Esophagus (tissue), 2 donors: ENCODE measurements around the gene EGFR. TPM values are rescaled to one million over a fixed set of nuclear protein-coding genes. Genes with fewer than 3 reads are reported as not detected.

Experiments
- H3K27ac ChIP-seq, 2 donors: one replicate each; pipeline ENCODE4 v1.5.1; 2013; ENCODE audit warnings: low read depth in 2 of 2, mild to moderate bottlenecking in 2 of 2, inconsistent platforms in 1 of 2, low read length in 1 of 2, moderate library complexity in 1 of 2
- H3K27me3 ChIP-seq, 2 donors: one replicate each; pipeline ENCODE4 v1.6.1; 2013; ENCODE audit warnings: low read length in 2 of 2, control low read depth in 1 of 2, mild to moderate bottlenecking in 1 of 2; ENCODE audit not compliant: insufficient read depth in 2 of 2, control insufficient read depth in 1 of 2
- H3K36me3 ChIP-seq, 2 donors: one replicate each; pipeline ENCODE4 v1.6.1; 2013; ENCODE audit warnings: low read length in 1 of 2; ENCODE audit not compliant: control insufficient read depth in 2 of 2, insufficient read depth in 2 of 2
- H3K4me1 ChIP-seq, 2 donors: one replicate each; pipeline ENCODE4 v1.6.1; 2013; ENCODE audit warnings: low read length in 1 of 2; ENCODE audit not compliant: control insufficient read depth in 2 of 2, insufficient read depth in 2 of 2
- H3K4me3 ChIP-seq, 2 donors: one replicate each; pipeline ENCODE4 v1.5.1; 2013; ENCODE audit warnings: low read length in 2 of 2, mild to moderate bottlenecking in 2 of 2, low read depth in 1 of 2, moderate library complexity in 1 of 2
- H3K9me3 ChIP-seq, 2 donors: one replicate each; pipeline ENCODE4 v1.6.1; 2013; ENCODE audit warnings: mild to moderate bottlenecking in 2 of 2, low read depth in 1 of 2, low read length in 1 of 2, moderate library complexity in 1 of 2; ENCODE audit not compliant: control insufficient read depth in 2 of 2, insufficient read depth in 1 of 2
- WGBS, 2 donors: extraction: QIAGEN DNeasy Blood & Tissue Kit; methylation state at CpG; one replicate each; pipeline ENCODE4 v1.1.7; 2013; 5-methylcytosine and 5-hydroxymethylcytosine counted together
- polyA plus RNA-seq, 2 donors: library from polyadenylated mRNA; stranded (reverse); fragments of 200-250 nt; gene quantifications; one replicate each; pipeline ENCODE4 v1.2.3, GENCODE V29; 2013
- donor health status: healthy with polysubstance abuse.
- donor health status: Bipolar disorder and iron deficiency.

The EGFR gene
- polyA plus RNA-seq, 2 donors, result 12.8 to 16.1 TPM

DNA sequence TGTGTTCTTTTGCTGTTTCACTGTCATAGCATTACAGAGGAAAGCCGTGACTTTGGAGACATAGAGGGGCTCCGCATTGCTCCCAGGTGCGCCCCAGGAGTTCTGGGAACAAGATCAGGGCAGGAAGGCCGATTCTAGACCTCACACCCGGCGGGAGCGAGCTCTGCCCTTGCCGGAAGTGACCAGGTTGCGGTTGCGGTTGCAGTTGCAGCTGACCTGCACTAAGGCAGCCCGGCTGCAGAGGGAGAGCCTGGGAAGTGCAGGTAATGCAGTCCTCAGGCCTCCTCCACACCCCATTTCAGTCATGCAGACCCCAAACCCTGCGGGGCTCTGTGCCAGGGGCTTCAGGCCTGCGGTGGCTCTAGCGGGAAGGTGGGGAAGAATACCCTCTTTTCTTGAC is 216.3 kb downstream of the EGFR start:
- Histone ChIP-seq H3K36me3 (no peaks in the 10 kb centered on the region), H3K4me1 (no peaks in the 10 kb centered on the region), H3K27ac (no peak overlapping the region), H3K9me3 (no peaks in the 10 kb centered on the region), H3K27me3 (no peaks in the 10 kb centered on the region), H3K4me3 (no peak overlapping the region)
- WGBS, 2 donors, result 87 to 88% methylated on average over 14 of the region's 14 CpGs

- no peaks in the 10 kb centered on the region for H3K27me3 ChIP-seq
- no peaks in the 10 kb centered on the region for H3K36me3 ChIP-seq
- H3K4me3 ChIP-seq, result no peak overlapping the region
- no peaks in the 10 kb centered on the region for H3K4me1 ChIP-seq
- no peak overlapping the region for H3K27ac ChIP-seq
- WGBS, 2 donors, result 72 to 83% methylated on average over 6 of the region's 6 CpGs
- no peaks in the 10 kb centered on the region for H3K9me3 ChIP-seq
Observed at GRCh38 chr7:55235801-55236200, 217.0 kb downstream of the EGFR start.

GRCh38 chr7:55236476-55236875 is 217.7 kb downstream of the EGFR start:
- no peaks in the 10 kb centered on the region for H3K4me1 ChIP-seq
- no peak overlapping the region for H3K27ac ChIP-seq
- H3K9me3 ChIP-seq, result no peaks in the 10 kb centered on the region
- H3K4me3 ChIP-seq, result no peak overlapping the region
- H3K27me3 ChIP-seq, result no peaks in the 10 kb centered on the region
- WGBS, 2 donors, result 74 to 77% methylated on average over 8 of the region's 8 CpGs
- no peaks in the 10 kb centered on the region for H3K36me3 ChIP-seq

DNA sequence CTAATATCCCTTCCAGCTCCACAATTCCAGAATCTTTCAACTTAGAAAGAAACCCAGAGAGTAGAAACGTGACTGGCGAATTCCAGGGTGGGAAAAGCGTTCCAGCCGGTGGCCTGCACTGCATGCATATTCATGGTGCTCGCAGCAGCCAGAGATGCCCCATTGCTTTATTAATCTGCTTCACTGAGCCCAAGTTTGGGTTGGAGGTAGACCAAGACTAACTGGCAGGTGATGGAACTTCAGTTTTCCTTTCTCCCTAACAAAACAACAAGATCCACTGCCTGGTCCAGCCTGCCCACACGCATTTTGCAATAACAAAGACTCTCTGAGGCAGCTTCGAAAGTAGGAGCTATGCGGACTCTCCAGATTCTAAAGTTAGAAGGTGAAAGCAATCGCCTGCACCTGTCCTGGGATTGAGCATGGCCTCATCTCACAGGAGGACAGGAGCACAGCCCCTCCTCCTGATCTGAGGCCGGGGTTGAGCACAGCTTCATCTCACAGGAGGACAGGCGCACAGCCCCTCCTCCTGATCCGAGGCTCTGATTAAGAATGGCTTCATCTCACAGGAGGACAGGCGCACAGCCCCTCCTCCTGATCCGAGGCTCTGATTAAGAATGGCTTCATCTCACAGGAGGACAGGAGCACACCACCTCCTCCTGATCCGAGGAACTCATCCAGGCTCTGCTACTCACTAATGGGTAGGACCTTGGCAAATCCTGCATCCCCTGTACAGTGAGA is 218.5 kb downstream of the EGFR start:
- H3K4me3 ChIP-seq, result no peak overlapping the region

GRCh38 chr7:55239406-55239805 is 220.6 kb downstream of the EGFR start:
- Histone ChIP-seq H3K36me3 (no peaks in the 10 kb centered on the region), H3K27me3 (no peaks in the 10 kb centered on the region), H3K27ac (no peak overlapping the region), H3K9me3 (no peaks in the 10 kb centered on the region), H3K4me1 (no peaks in the 10 kb centered on the region), H3K4me3 (no peak overlapping the region)
- WGBS, 2 donors, result 70 to 77% methylated on average over 3 of the region's 3 CpGs

More for the DNA sequence above, 218.5 kb downstream of the EGFR start:
- Histone ChIP-seq H3K4me1 (no peaks in the 10 kb centered on the region), H3K27ac (no peak overlapping the region), H3K36me3 (no peaks in the 10 kb centered on the region), H3K27me3 (no peaks in the 10 kb centered on the region), H3K9me3 (no peaks in the 10 kb centered on the region)
- 74 to 79% methylated on average over 15 of the region's 15 CpGs for WGBS, 2 donors

GRCh38 chr7:55240418-55241142 is 221.8 kb downstream of the EGFR start:
- Histone ChIP-seq H3K4me1 (no peaks in the 10 kb centered on the region), H3K27ac (no peak overlapping the region), H3K4me3 (no peak overlapping the region), H3K9me3 (no peaks in the 10 kb centered on the region), H3K36me3 (no peaks in the 10 kb centered on the region), H3K27me3 (no peaks in the 10 kb centered on the region)
- 84 to 89% methylated on average over 16 of the region's 16 CpGs for WGBS, 2 donors

GRCh38 chr7:55241958-55242357 is 223.1 kb downstream of the EGFR start:
- Histone ChIP-seq H3K36me3 (no peaks in the 10 kb centered on the region), H3K4me3 (no peak overlapping the region), H3K27me3 (no peaks in the 10 kb centered on the region), H3K4me1 (no peaks in the 10 kb centered on the region), H3K27ac (no peak overlapping the region), H3K9me3 (no peaks in the 10 kb centered on the region)
- 84 to 89% methylated on average over 6 of the region's 6 CpGs for WGBS, 2 donors

DNA sequence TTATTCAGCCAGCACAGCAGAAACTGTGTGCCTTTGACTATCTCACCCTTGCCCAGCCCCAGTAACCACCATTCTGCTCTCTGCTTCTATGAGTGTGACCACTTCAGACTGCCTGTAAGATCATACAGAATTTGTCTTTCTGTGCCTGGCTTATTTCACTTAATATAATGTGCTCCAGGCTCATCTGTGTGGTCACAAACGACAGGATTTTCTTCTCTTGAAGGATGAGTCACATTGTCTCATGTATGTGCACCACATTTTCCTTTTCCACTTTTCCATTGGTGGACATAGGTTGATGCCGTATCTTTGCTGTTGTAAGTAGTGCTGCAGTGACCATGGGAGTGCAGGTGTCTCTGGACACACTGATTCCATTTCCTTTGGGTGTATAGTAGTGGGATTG is 223.8 kb downstream of the EGFR start:
- WGBS, 2 donors, result 66 to 71% methylated on average over 2 of the region's 2 CpGs
- H3K4me3 ChIP-seq, result no peak overlapping the region

DNA sequence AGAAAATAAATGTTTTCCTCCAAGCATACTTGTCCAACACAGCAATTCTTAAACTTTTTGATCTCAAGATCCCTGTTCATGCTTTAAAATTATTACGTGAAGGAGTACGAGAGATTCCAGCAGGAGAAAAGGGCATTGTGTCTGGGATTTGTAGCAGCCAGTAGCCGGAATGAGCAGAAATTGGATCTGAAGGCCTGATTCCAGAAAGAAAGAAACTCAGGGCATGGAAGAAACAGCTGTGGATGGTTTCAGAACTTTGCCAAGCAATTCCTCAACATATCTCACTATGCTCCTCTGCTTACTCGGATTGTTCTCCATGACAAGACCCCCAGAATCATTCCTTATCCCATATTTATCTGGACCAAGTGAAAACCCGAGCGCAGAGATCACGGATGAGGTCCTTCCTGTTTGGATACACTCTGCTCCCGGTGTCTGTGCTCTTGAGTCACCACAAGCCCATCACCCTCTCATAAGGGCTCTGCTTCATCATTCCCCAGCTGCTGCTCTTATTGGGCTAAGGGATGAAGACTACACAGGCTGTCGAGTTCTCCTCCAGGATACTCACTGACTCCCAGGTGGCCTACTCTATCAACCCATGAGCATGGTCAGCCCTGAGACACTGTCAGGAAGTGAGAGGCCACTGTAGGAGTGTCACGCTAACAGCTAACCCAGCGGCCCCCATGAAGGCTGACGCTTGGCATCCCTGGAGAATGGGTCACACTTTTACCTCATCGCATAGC is 225.4 kb downstream of the EGFR start:
- Histone ChIP-seq H3K9me3 (no peaks in the 10 kb centered on the region), H3K27me3 (no peaks in the 10 kb centered on the region), H3K4me1 (no peaks in the 10 kb centered on the region), H3K27ac (no peak overlapping the region), H3K36me3 (no peaks in the 10 kb centered on the region), H3K4me3 (no peak overlapping the region)
- 88 to 91% methylated on average over 13 of the region's 13 CpGs for WGBS, 2 donors

More for the DNA sequence above, 223.8 kb downstream of the EGFR start:
- Histone ChIP-seq H3K27me3 (no peaks in the 10 kb centered on the region), H3K27ac (no peak overlapping the region), H3K9me3 (no peaks in the 10 kb centered on the region), H3K36me3 (no peaks in the 10 kb centered on the region), H3K4me1 (no peaks in the 10 kb centered on the region)
